Endothelial cell of umbilical vein (primary cell): Measurements from ENCODE around the gene MGAT4A. TPM values are rescaled to one million over a fixed set of nuclear protein-coding genes. Genes with fewer than 3 reads are reported as not detected.

ENCODE experiments used
- BruUV-seq: library from RNA; stranded (reverse); fragments of 400-500 nt; replicated peaks from 2 replicates; lab custom pipeline; 2021; lab: Mats Ljungman, UMichigan
- CTCF ChIA-PET: fragments of 300-600, 350-600 bp; sonication (Branson Sonifier 250); formaldehyde crosslinking; loops from one replicate; lab custom pipeline; 2021; ENCODE audit warnings: antibody characterized with exemption, inconsistent platforms; lab: Charles Lee
- POLR2A ChIA-PET: fragments of 300-600, 350-600 bp; sonication (Branson Sonifier 250); formaldehyde crosslinking; loops from one replicate; lab custom pipeline; 2021; ENCODE audit warnings: antibody characterized with exemption, inconsistent platforms; lab: Charles Lee
- DNase-seq: peaks from one replicate; pipeline ENCODE4 v3.0.0-alpha.2; 2011; ENCODE audit warnings: low read depth, low spot score
- FAIRE-seq: peaks from 2 replicates; lab custom pipeline; 2011; peaks lifted over from hg19 to GRCh38; lab: Jason Lieb, UNC
- H2AFZ ChIP-seq: 2 replicates; pipeline ENCODE4 v1.6.0; 2012; ENCODE audit warnings: low read depth, low read length, control low read depth, inconsistent platforms
- H3K27ac ChIP-seq: 2 replicates; pipeline ENCODE4 v1.5.1; 2011; ENCODE audit warnings: low read depth, mild to moderate bottlenecking, control low read depth, low read length, moderate library complexity; ENCODE audit not compliant: insufficient read depth
- H3K27me3 ChIP-seq, 2 experiments: 2 replicates each; pipeline versions ENCODE4 v1.6.0 to v1.6.1; 2011; ENCODE audit warnings: low read length in 2 of 2, mixed read lengths in 1 of 2; ENCODE audit not compliant: control insufficient read depth in 2 of 2, insufficient read depth in 2 of 2
- H3K36me3 ChIP-seq, 2 experiments: 2 replicates in 1 of 2; 3 replicates in 1 of 2; pipeline ENCODE4 v1.5.1; 2011; ENCODE audit warnings: low read length in 2 of 2, mild to moderate bottlenecking in 1 of 2, moderate library complexity in 1 of 2; ENCODE audit not compliant: control insufficient read depth in 2 of 2, insufficient read depth in 2 of 2; ENCODE audit errors: extremely low read depth in 1 of 2
- H3K4me1 ChIP-seq: 3 replicates; pipeline ENCODE4 v1.5.1; 2011; ENCODE audit warnings: mild to moderate bottlenecking, low read length; ENCODE audit not compliant: control insufficient read depth, insufficient read depth; ENCODE audit errors: extremely low read depth
- H3K4me2 ChIP-seq: 2 replicates; pipeline ENCODE4 v1.6.1; 2011; ENCODE audit warnings: low read length, control low read depth, mixed read lengths; ENCODE audit not compliant: insufficient read depth
- H3K4me3 ChIP-seq, 3 experiments: fragments of 200-600 bp in 1 of 3; sonication (generic), shearing (Covaris generic) in 1 of 3; replicated peaks in 1 of 3; 2 replicates each; pipeline ENCODE4 v1.5.1; 2011 to 2016; ENCODE audit warnings: control low read depth in 3 of 3, low read length in 3 of 3, mild to moderate bottlenecking in 2 of 3, inconsistent platforms in 1 of 3, low read depth in 1 of 3, moderate library complexity in 1 of 3; ENCODE audit not compliant: insufficient read depth in 1 of 3
- H3K79me2 ChIP-seq: 2 replicates; pipeline ENCODE4 v1.6.0; 2012; ENCODE audit warnings: low read length, inconsistent platforms; ENCODE audit not compliant: control insufficient read depth, insufficient read depth
- H3K9ac ChIP-seq: replicated peaks from 2 replicates; pipeline ENCODE3; 2011; ENCODE audit warnings: low read length, control low read depth; ENCODE audit not compliant: insufficient read depth; ENCODE audit errors: extremely low read depth
- H3K9me1 ChIP-seq: replicated peaks from 3 replicates; pipeline ENCODE4 v1.6.0; 2011; ENCODE audit warnings: mild to moderate bottlenecking, low read length; ENCODE audit not compliant: control insufficient read depth, insufficient read depth; ENCODE audit errors: extremely low read depth
- H3K9me3 ChIP-seq: replicated peaks from 2 replicates; pipeline ENCODE4 v1.5.1; 2012; ENCODE audit warnings: low read length, inconsistent platforms; ENCODE audit not compliant: control insufficient read depth, insufficient read depth
- H4K20me1 ChIP-seq: replicated peaks from 2 replicates; pipeline ENCODE3; 2011; ENCODE audit warnings: mild to moderate bottlenecking, low read length; ENCODE audit not compliant: control insufficient read depth, insufficient read depth; ENCODE audit errors: extremely low read depth
- CTCF ChIP-seq, 2 donors: IDR thresholded peaks; 1 replicate in 1 of 2; 2 replicates in 1 of 2; pipeline ENCODE4 v1.5.1; 2011; ENCODE audit warnings: low read length in 2 of 2, mild to moderate bottlenecking in 2 of 2, moderate library complexity in 2 of 2, control low read depth in 1 of 2, inconsistent platforms in 1 of 2, low read depth in 1 of 2; ENCODE audit not compliant: insufficient read depth in 1 of 2; ENCODE audit errors: extremely low read depth in 1 of 2
- EZH2 ChIP-seq: IDR thresholded peaks from 2 replicates; pipeline ENCODE4 v1.6.1; 2012; ENCODE audit warnings: borderline replicate concordance, low read depth, mild to moderate bottlenecking, moderate library complexity, low read length, inconsistent platforms; ENCODE audit not compliant: severe bottlenecking
- GATA2 ChIP-seq: IDR thresholded peaks from 2 replicates; pipeline ENCODE4 v1.7.0; 2011; ENCODE audit warnings: low read depth, mild to moderate bottlenecking, moderate library complexity, mixed read lengths, low read length; ENCODE audit not compliant: insufficient read length, insufficient read depth
- JUN ChIP-seq: IDR thresholded peaks from 2 replicates; pipeline ENCODE4 v1.6.1; 2011; ENCODE audit warnings: borderline replicate concordance, low read depth; ENCODE audit not compliant: insufficient read length, insufficient read depth
- MAX ChIP-seq: IDR thresholded peaks from 2 replicates; pipeline ENCODE4 v1.6.1; 2011; ENCODE audit not compliant: insufficient read depth, insufficient read length
- POLR2A ChIP-seq: IDR thresholded peaks from 2 replicates; pipeline ENCODE4 v1.6.1; 2012; ENCODE audit warnings: low read depth, mild to moderate bottlenecking, control low read depth, low read length
- dilution Hi-C: fragments of 300-500 bp; cut with MboI; formaldehyde crosslinking; loops from one replicate; pipeline ENCODE4 v1.15.0; 2019; ENCODE audit warnings: low sequenced_read_pairs; ENCODE audit not compliant: extremely low pct_ligation_motif_present
- intact Hi-C: fragments of 100-400 bp; cut with micrococcal nuclease; formaldehyde crosslinking; loops from one replicate; pipeline ENCODE4 v1.10.0; 2022
- polyA plus RNA-seq, 4 experiments: library from polyadenylated mRNA; depleted of rRNA in 3 of 4; stranded (reverse) in 3 of 4; unstranded in 1 of 4; fragments of >200 nt; gene quantifications; 2 replicates each; pipeline versions ENCODE4 v1.2.1 to v1.2.3, GENCODE V29; 2011 to 2012; ENCODE audit warnings: missing spikeins in 1 of 4
- total RNA-seq: library from RNA; stranded (reverse); gene quantifications from 2 replicates; pipeline ENCODE4 v1.2.3, GENCODE V29; 2021

MGAT4A gene
- total and polyA plus RNA-seq, 2 donors (not counting 3 experiments of a cell fraction or from before 2014, with no cell fraction given): 9.2 to 42.2 TPM

DNA sequence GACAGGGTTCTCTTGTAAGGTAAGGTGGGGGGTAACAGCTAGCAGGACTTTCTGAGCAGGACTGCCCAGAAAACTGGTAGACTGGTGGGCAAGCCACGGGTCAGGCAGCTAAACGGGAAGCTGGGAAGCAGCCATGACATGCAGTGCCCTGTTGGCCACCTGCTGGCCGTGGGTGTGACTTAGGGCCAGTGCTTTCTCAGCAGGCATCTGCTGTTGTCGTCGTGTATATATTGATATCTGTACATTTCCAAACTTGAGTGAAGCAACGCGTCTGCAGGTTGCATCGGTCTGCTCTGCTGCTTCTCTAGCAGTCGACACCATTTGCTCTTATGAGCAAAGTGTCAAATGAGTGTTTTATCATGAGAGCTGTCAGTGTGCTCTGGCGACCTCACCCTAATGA, 153.6 kb downstream of the MGAT4A start:
- no peak overlapping the region for H3K4me3 ChIP-seq
- no peaks in the 10 kb centered on the region for H3K9me3 ChIP-seq
- no peak overlapping the region for H3K27ac ChIP-seq
- no peak overlapping the region for H3K9ac ChIP-seq
- no peaks in the 10 kb centered on the region for H3K27me3 ChIP-seq
- H2AFZ ChIP-seq: no peak overlapping the region
- BruUV-seq: no TSS peak
- intact Hi-C loops (no loop called here), dilution Hi-C loops (no loop called here)
- FAIRE-seq: no peak
- no peaks in the 10 kb centered on the region for H3K79me2 ChIP-seq
- H3K4me1 ChIP-seq: no peaks in the 10 kb centered on the region
- H3K9me1 ChIP-seq: no peaks in the 10 kb centered on the region
- CTCF ChIA-PET: interaction anchor here (1.2 kb wide), 1 partner anchor 8 kb away, joined by 4 read pairs; no protein-coding TSS in a partner anchor
- TF ChIP-seq EZH2 (no peak), POLR2A (no peak), MAX (no peak), GATA2 (no peak), JUN (no peak), CTCF (IDR thresholded peaks at IDR 0.05; ENCODE audit: extremely low read depth in 1 of 2, insufficient read depth in 1 of 2, low read depth in 1 of 2, low read length in 2 of 2) (peak in 1 of 2 donors; percentile 18)
- H4K20me1 ChIP-seq: no peaks in the 10 kb centered on the region
- H3K4me2 ChIP-seq: no peak overlapping the region
- H3K36me3 ChIP-seq: peaks cover 0 to 10% of the 10 kb centered on the region in 2 experiments
- DNase-seq: no peak
- POLR2A ChIA-PET: no interaction called here
